Kidney epithelial cell (primary cell): ENCODE measurements around the gene KRT81. TPM values are rescaled to one million over a fixed set of nuclear protein-coding genes. Genes with fewer than 3 reads are reported as not detected.

ENCODE experiments used
- DNase-seq: peaks from one replicate; pipeline ENCODE4 v3.0.0-alpha.2; 2010; ENCODE audit warnings: low read depth
- H3K27me3 ChIP-seq: 2 replicates; pipeline ENCODE4 v1.6.0; 2011; ENCODE audit warnings: low read length; ENCODE audit not compliant: control insufficient read depth, insufficient read depth
- H3K36me3 ChIP-seq: 2 replicates; pipeline ENCODE4 v1.5.1; 2011; ENCODE audit warnings: low read length; ENCODE audit not compliant: control insufficient read depth, insufficient read depth
- H3K4me3 ChIP-seq: 2 replicates; pipeline ENCODE4 v1.5.1; 2011; ENCODE audit warnings: low read depth, mild to moderate bottlenecking, control low read depth, low read length
- CTCF ChIP-seq: IDR thresholded peaks from 2 replicates; pipeline ENCODE4 v1.5.1; 2011; ENCODE audit warnings: mild to moderate bottlenecking, moderate library complexity, low read length, control low read depth, inconsistent platforms; ENCODE audit not compliant: insufficient read depth, poor library complexity, severe bottlenecking
- total RNA-seq: library from RNA; depleted of rRNA; stranded (reverse); fragments of >200 nt; gene quantifications from 2 replicates; pipeline ENCODE4 v1.2.3, GENCODE V29; 2015

KRT81 gene
- total RNA-seq, 1 donor from 2014 or later, result 239 TPM

GRCh38 chr12:52334185-52334584, 42.9 kb upstream of the KRT81 start:
- TF ChIP-seq CTCF, result no peak
- DNase-seq, result no peak
- no peaks in the 10 kb centered on the region for H3K36me3 ChIP-seq
- no peak overlapping the region for H3K4me3 ChIP-seq
- peaks cover 2% of the 10 kb centered on the region for H3K27me3 ChIP-seq

DNA sequence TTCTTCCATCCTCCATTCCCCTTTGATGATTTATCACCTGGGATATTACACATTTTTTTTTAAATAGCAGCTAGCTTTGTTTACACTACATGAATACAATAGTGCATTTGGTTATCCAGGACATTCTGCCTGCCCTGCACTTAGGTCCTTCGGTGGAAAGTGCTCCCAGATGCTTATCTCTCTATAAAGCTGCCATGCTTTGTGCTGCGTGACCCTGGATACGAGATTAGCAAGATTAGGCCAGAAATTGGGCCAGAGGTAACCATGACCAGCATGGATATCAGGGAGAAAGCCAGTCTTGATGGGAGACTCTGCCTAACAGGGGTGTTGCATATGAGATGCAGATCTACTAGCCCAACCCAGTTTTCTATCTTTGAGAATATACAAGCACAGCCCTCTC, 42.0 kb upstream of the KRT81 start:
- DNase-seq, result no peak
- Histone ChIP-seq H3K36me3 (no peaks in the 10 kb centered on the region), H3K4me3 (no peak overlapping the region), H3K27me3 (peaks cover 2% of the 10 kb centered on the region)
- no peak for TF ChIP-seq CTCF

DNA sequence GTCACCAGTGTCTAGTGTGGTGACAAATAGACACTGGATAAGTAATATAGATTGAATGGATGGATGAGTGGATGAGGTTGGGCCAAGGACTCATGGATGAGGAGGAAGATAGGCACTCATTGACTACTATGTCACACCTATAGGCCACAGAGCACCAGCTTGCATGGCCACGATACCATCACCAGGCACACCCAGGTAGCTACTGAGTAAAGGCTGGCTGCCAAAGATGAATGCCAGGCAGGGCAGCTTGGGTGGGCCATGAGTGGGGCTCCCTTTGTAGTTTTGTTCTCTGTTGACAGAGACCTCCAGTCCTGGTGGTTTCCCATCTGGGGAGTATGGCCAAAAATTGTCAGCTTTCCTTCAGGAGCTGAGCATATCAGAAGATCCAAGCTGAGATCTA, 41.0 kb upstream of the KRT81 start:
- DNase-seq, result no peak
- no peak for TF ChIP-seq CTCF
- H3K27me3 ChIP-seq, result peaks cover 2% of the 10 kb centered on the region
- no peak overlapping the region for H3K4me3 ChIP-seq
- H3K36me3 ChIP-seq, result no peaks in the 10 kb centered on the region

DNA sequence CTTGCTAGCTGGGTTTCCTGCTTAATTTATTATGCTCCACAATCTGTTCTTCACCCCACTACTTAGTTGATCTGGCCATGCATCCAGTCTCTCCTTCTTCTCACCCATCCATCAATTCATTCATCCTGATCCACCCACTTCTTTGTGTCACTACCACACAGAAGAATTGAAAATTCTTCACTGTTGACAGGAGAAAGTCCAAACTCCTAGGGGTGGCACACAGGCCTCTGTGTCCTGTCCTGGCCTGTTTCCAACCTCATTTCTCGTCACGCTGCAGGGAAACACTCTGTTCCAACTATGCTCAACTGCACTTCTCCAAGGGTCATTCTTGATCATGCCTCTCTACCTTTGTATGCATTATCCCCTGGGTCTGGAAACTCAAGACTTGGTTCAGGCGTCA, 40.5 kb upstream of the KRT81 start:
- TF ChIP-seq CTCF, result no peak
- peaks cover 2% of the 10 kb centered on the region for H3K27me3 ChIP-seq
- H3K4me3 ChIP-seq, result no peak overlapping the region
- DNase-seq, result no peak
- H3K36me3 ChIP-seq, result no peaks in the 10 kb centered on the region

- Histone ChIP-seq H3K4me3 (no peak overlapping the region), H3K27me3 (peaks cover 2% of the 10 kb centered on the region), H3K36me3 (no peaks in the 10 kb centered on the region)
- no peak for TF ChIP-seq CTCF
- no peak for DNase-seq
These were observed 39.7 kb upstream of the KRT81 start for GRCh38 chr12:52331039-52331438.

- H3K4me3 ChIP-seq, result no peak overlapping the region
- H3K27me3 ChIP-seq, result peaks cover 5% of the 10 kb centered on the region
- DNase-seq, result no peak
- TF ChIP-seq CTCF, result no peak
- H3K36me3 ChIP-seq, result no peaks in the 10 kb centered on the region
These were observed 36.6 kb upstream of the KRT81 start for GRCh38 chr12:52327830-52328500.
